Measurements from ENCODE around the gene SH3YL1. TPM values are rescaled to one million over a fixed set of nuclear protein-coding genes. Genes with fewer than 3 reads are reported as not detected.

Gene SH3YL1
- total and polyA plus RNA-seq, 2 experiments from 2014 or later, result 35.6 to 45.8 TPM

GRCh38 chr2:231521-232185 lies 32.2 kb downstream of the SH3YL1 start:
- Mint-ChIP-seq H3K9me3 (no peaks in the 10 kb centered on the region), H3K4me3 (no peak overlapping the region), H3K27ac (no peak overlapping the region), H3K36me3 (ENCODE audit: low read depth) (peaks cover 19% of the 10 kb centered on the region), H3K4me1 (peaks cover 23% of the 10 kb centered on the region), H3K27me3 (ENCODE audit: insufficient read depth, low read depth, poor library complexity) (no peaks in the 10 kb centered on the region)
- no peak overlapping the region for H3K4me2 ChIP-seq
- peaks cover 5% of the 10 kb centered on the region; the same call in 1 of the 2 replicates for H3K9me2 ChIP-seq (ENCODE audit: insufficient read depth)
- ATAC-seq (no peak), DNase-seq (ENCODE audit: low spot score) (no peak)
- H3K4me3 ChIP-seq, result no peak overlapping the region
- H3K79me2 ChIP-seq (replicated peaks; ENCODE audit: insufficient read depth), result no peaks in the 10 kb centered on the region
- H3K27ac ChIP-seq (ENCODE audit: low read depth), result no peak overlapping the region
- H4K20me1 ChIP-seq (replicated peaks; ENCODE audit: insufficient read depth), result no peaks in the 10 kb centered on the region
- TF ChIP-seq NANOG (IDR thresholded peaks at IDR 0.05; ENCODE audit: borderline replicate concordance), result no peak
- TF ChIP-seq ZNF462 (CRISPR knock-in tag; IDR thresholded peaks at IDR 0.05), result no peak
- TF ChIP-seq JUNB (IDR thresholded peaks at IDR 0.05; ENCODE audit: unreplicated experiment), result no peak
- TF ChIP-seq EZH2phosphoT487 (IDR thresholded peaks at IDR 0.05; ENCODE audit: unreplicated experiment), result no peak
- no peak for TF ChIP-seq ZNF114 (CRISPR knock-in tag; IDR thresholded peaks at IDR 0.05)
- no peak for TF ChIP-seq ZNF331 (CRISPR knock-in tag; IDR thresholded peaks at IDR 0.05; ENCODE audit: low read depth)
- H2AFZ ChIP-seq, result no peak overlapping the region
- no peaks in the 10 kb centered on the region for H3F3A ChIP-seq (replicated peaks; ENCODE audit: low read depth)
- no peaks in the 10 kb centered on the region for H3K27me3 ChIP-seq (ENCODE audit: insufficient read depth)
- no peaks in the 10 kb centered on the region for H3K36me3 ChIP-seq (ENCODE audit: insufficient read depth)
- peaks cover 17% of the 10 kb centered on the region for H3K4me1 ChIP-seq (ENCODE audit: insufficient read depth)
